Stomach (tissue), 9 donors: Measurements from ENCODE around the gene SENP1. TPM values are rescaled to one million over a fixed set of nuclear protein-coding genes. Genes with fewer than 3 reads are reported as not detected.

Experiments used
- DNase-seq, 2 donors: peaks; one replicate each; pipeline versions ENCODE4 v3.0.0 to v3.0.0-alpha.2; 2013 to 2019
- H3K27ac ChIP-seq, 5 donors: fragments of 200-600 bp in 4 of 5; sonication (generic) in 4 of 5; one replicate each; pipeline ENCODE4 v1.5.1; 2013 to 2019; ENCODE audit warnings: mild to moderate bottlenecking in 1 of 5, moderate library complexity in 1 of 5
- H3K27me3 ChIP-seq, 3 donors: fragments of 200-600 bp; sonication (generic); one replicate each; pipeline ENCODE4 v1.5.1; 2017 to 2019; ENCODE audit warnings: mixed run types in 1 of 3
- H3K36me3 ChIP-seq, 4 donors: fragments of 200-600 bp; sonication (generic); 1 replicate in 3 of 4; 2 replicates in 1 of 4; pipeline ENCODE4 v1.5.1; 2016 to 2019
- H3K4me1 ChIP-seq, 4 donors: fragments of 200-600 bp; sonication (generic); one replicate each; pipeline ENCODE4 v1.5.1; 2016 to 2019
- H3K4me3 ChIP-seq, 4 donors: fragments of 200-600 bp; sonication (generic) in 3 of 4; one replicate each; pipeline ENCODE4 v1.5.1; 2016 to 2019; ENCODE audit warnings: mild to moderate bottlenecking in 1 of 4
- H3K9me3 ChIP-seq, 4 donors: fragments of 200-600 bp; sonication (generic); one replicate each; pipeline ENCODE4 v1.5.1; 2016 to 2019
- CTCF ChIP-seq, 7 experiments: fragments of 450-650 bp in 4 of 7; fragments of 200-600 bp in 3 of 7; sonication (generic) in 3 of 7; IDR thresholded peaks; one replicate each; pipeline ENCODE4 v1.5.1; 2016 to 2019; ENCODE audit warnings: antibody characterized with exemption in 7 of 7, control low read depth in 2 of 7, mild to moderate bottlenecking in 1 of 7
- EP300 ChIP-seq: sonication (generic); formaldehyde crosslinking; IDR thresholded peaks from one replicate; pipeline ENCODE4 v1.6.1; 2017; ENCODE audit warnings: antibody characterized with exemption
- POLR2A ChIP-seq, 4 donors: fragments of 450-650 bp; IDR thresholded peaks; one replicate each; pipeline ENCODE4 v1.6.1; 2016; ENCODE audit warnings: antibody characterized with exemption in 4 of 4, control low read depth in 2 of 4, mild to moderate bottlenecking in 1 of 4, moderate library complexity in 1 of 4
- POLR2AphosphoS5 ChIP-seq, 3 donors: sonication (generic); formaldehyde crosslinking; IDR thresholded peaks; one replicate each; pipeline ENCODE4 v1.6.1; 2016; ENCODE audit warnings: antibody characterized with exemption in 3 of 3
- WGBS, 5 donors: extraction: QIAGEN DNeasy Blood & Tissue Kit in 3 of 5; methylation state at CpG; one replicate each; pipeline versions ENCODE4 v1.1.5 to v1.1.7; 2013 to 2018; 5-methylcytosine and 5-hydroxymethylcytosine counted together
- intact Hi-C: fragments of 100-400 bp; cut with DNase I; formaldehyde crosslinking; loops from one replicate; pipeline ENCODE4 v1.15.1; 2023; ENCODE audit warnings: low total_unique reads
- polyA plus RNA-seq, 3 donors: library from polyadenylated mRNA; stranded (reverse); fragments of 200-250 nt; gene quantifications; one replicate each; pipeline ENCODE4 v1.2.3, GENCODE V29; 2013
- total RNA-seq, 5 donors: library from RNA; depleted of rRNA; stranded (reverse); fragments of >200 nt; gene quantifications; one replicate each; pipeline versions ENCODE4 v1.1.0 to v1.2.3, GENCODE V29; 2014 to 2016
- donor health status: healthy with polysubstance abuse.
- donor health status: Bipolar disorder and iron deficiency.
- donor health status: healthy.

SENP1 gene
- total and polyA plus RNA-seq, 8 donors = 2.9 to 27.5 (median 10.6) TPM

GRCh38 chr12:48037267-48037915 lies 68.5 kb downstream of the SENP1 start:
- no peak for TF ChIP-seq POLR2A (IDR thresholded peaks at IDR 0.05)
- TF ChIP-seq POLR2AphosphoS5 (IDR thresholded peaks at IDR 0.05) = no peak
- no peak for TF ChIP-seq EP300
- no peak for TF ChIP-seq CTCF (IDR thresholded peaks at IDR 0.05)
- WGBS, 5 donors = 48 to 55% (median 52%) methylated on average over 9 of the region's 9 CpGs
- DNase-seq = peak in 1 of 2 donors; percentile 77

GRCh38 chr12:48036818-48037217 lies 69.1 kb downstream of the SENP1 start:
- 85 to 96% (median 93%) methylated on average over 4 of the region's 4 CpGs for WGBS, 5 donors

More at GRCh38 chr12:48037267-48037915, 68.5 kb downstream of the SENP1 start:
- H3K9me3 ChIP-seq = no peaks in the 10 kb centered on the region
- intact Hi-C loops = no loop called here
- no peaks in the 10 kb centered on the region for H3K27me3 ChIP-seq
- peaks cover 0 to 8% (median 0%) of the 10 kb centered on the region in 4 donors for H3K36me3 ChIP-seq
- peaks cover 0 to 5% (median 0%) of the 10 kb centered on the region in 4 donors for H3K4me1 ChIP-seq
- no peak overlapping the region for H3K4me3 ChIP-seq
- no peak overlapping the region for H3K27ac ChIP-seq

GRCh38 chr12:48034835-48035805 lies 70.8 kb downstream of the SENP1 start:
- 89 to 95% (median 94%) methylated on average over 8 of the region's 8 CpGs for WGBS, 5 donors
- H3K4me1 ChIP-seq = peaks cover 0 to 7% (median 0%) of the 10 kb centered on the region in 4 donors
- H3K27ac ChIP-seq = no peak overlapping the region
- intact Hi-C loops = no loop called here
- no peaks in the 10 kb centered on the region for H3K27me3 ChIP-seq
- H3K4me3 ChIP-seq = no peak overlapping the region
- H3K36me3 ChIP-seq = no peaks in the 10 kb centered on the region
- no peaks in the 10 kb centered on the region for H3K9me3 ChIP-seq
- TF ChIP-seq POLR2AphosphoS5 (IDR thresholded peaks at IDR 0.05) (no peak), CTCF (IDR thresholded peaks at IDR 0.05) (no peak), POLR2A (IDR thresholded peaks at IDR 0.05) (no peak), EP300 (no peak)
- no peak for DNase-seq

More at GRCh38 chr12:48036818-48037217, 69.1 kb downstream of the SENP1 start:
- H3K4me1 ChIP-seq = peaks cover 0 to 5% (median 0%) of the 10 kb centered on the region in 4 donors
- no peak overlapping the region for H3K27ac ChIP-seq
- no peaks in the 10 kb centered on the region for H3K27me3 ChIP-seq
- intact Hi-C loops = no loop called here
- DNase-seq = no peak
- H3K36me3 ChIP-seq = peaks cover 0 to 5% (median 0%) of the 10 kb centered on the region in 4 donors
- no peaks in the 10 kb centered on the region for H3K9me3 ChIP-seq
- TF ChIP-seq CTCF (IDR thresholded peaks at IDR 0.05) (no peak), POLR2A (IDR thresholded peaks at IDR 0.05) (no peak), POLR2AphosphoS5 (IDR thresholded peaks at IDR 0.05) (no peak), EP300 (no peak)
- H3K4me3 ChIP-seq = no peak overlapping the region

- Histone ChIP-seq H3K27me3 (no peaks in the 10 kb centered on the region), H3K9me3 (no peaks in the 10 kb centered on the region), H3K4me3 (no peak overlapping the region), H3K4me1 (peaks cover 0 to 8% (median 0%) of the 10 kb centered on the region in 4 donors), H3K36me3 (no peaks in the 10 kb centered on the region), H3K27ac (no peak overlapping the region)
- DNase-seq = no peak
- 92 to 100% (median 100%) methylated on average over 1 of the region's 1 CpG for WGBS, 5 donors
- TF ChIP-seq CTCF (IDR thresholded peaks at IDR 0.05) = no peak
- TF ChIP-seq POLR2A (IDR thresholded peaks at IDR 0.05) = no peak
- no peak for TF ChIP-seq EP300
- TF ChIP-seq POLR2AphosphoS5 (IDR thresholded peaks at IDR 0.05) = no peak
- intact Hi-C loops = no loop called here
Observed at GRCh38 chr12:48033451-48033850, 72.4 kb downstream of the SENP1 start.
